Spleen (tissue), 11 donors: ENCODE measurements around the gene MNX1. TPM values are rescaled to one million over a fixed set of nuclear protein-coding genes. Genes with fewer than 3 reads are reported as not detected.

Experiments
- DNase-seq: peaks from one replicate; pipeline ENCODE4 v3.0.0-alpha.2; 2020
- H3K27ac ChIP-seq, 8 donors: fragments of 200-600 bp; sonication (generic) in 7 of 8; 1 replicate in 4 of 8; 2 replicates in 4 of 8; pipeline versions ENCODE4 v1.5.0 to v1.8.0; 2016 to 2021; ENCODE audit warnings: inconsistent platforms in 4 of 8, mild to moderate bottlenecking in 4 of 8, moderate library complexity in 1 of 8
- H3K27me3 ChIP-seq, 7 donors: fragments of 200-600 bp; sonication (generic) in 6 of 7; replicated peaks in 1 of 7; 1 replicate in 4 of 7; 2 replicates in 3 of 7; pipeline versions ENCODE4 v1.5.0 to v1.8.0; 2016 to 2021; ENCODE audit warnings: inconsistent platforms in 3 of 7, mild to moderate bottlenecking in 1 of 7
- H3K36me3 ChIP-seq, 6 donors: fragments of 200-600 bp; sonication (generic) in 5 of 6; 1 replicate in 4 of 6; 2 replicates in 2 of 6; pipeline versions ENCODE4 v1.5.0 to v1.8.0; 2016 to 2021; ENCODE audit warnings: inconsistent platforms in 2 of 6
- H3K4me1 ChIP-seq, 6 donors: fragments of 200-600 bp; sonication (generic) in 5 of 6; 1 replicate in 3 of 6; 2 replicates in 3 of 6; pipeline versions ENCODE4 v1.5.0 to v1.8.0; 2016 to 2021; ENCODE audit warnings: inconsistent platforms in 3 of 6
- H3K4me3 ChIP-seq, 8 donors: fragments of 200-600 bp; sonication (generic) in 7 of 8; 1 replicate in 4 of 8; 2 replicates in 4 of 8; pipeline versions ENCODE4 v1.5.0 to v1.8.0; 2016 to 2021; ENCODE audit warnings: inconsistent platforms in 4 of 8, mild to moderate bottlenecking in 4 of 8, moderate library complexity in 2 of 8
- H3K9me3 ChIP-seq, 8 donors: fragments of 200-600 bp; sonication (generic) in 7 of 8; 1 replicate in 4 of 8; 2 replicates in 4 of 8; pipeline versions ENCODE4 v1.5.0 to v1.8.0; 2016 to 2021; ENCODE audit warnings: inconsistent platforms in 4 of 8
- CTCF ChIP-seq, 11 experiments: fragments of 200-600 bp in 7 of 11; fragments of 450-650 bp in 4 of 11; sonication (generic) in 4 of 11; IDR thresholded peaks in 8 of 11; conservative IDR thresholded peaks in 3 of 11; 1 replicate in 7 of 11; 2 replicates in 4 of 11; pipeline versions ENCODE4 v1.4.0 to v1.8.0; 2016 to 2021; ENCODE audit warnings: antibody characterized with exemption in 11 of 11, inconsistent platforms in 4 of 11, mild to moderate bottlenecking in 1 of 11
- POLR2A ChIP-seq, 3 donors: fragments of 450-650 bp; IDR thresholded peaks; one replicate each; pipeline ENCODE4 v1.5.1; 2017; ENCODE audit warnings: antibody characterized with exemption in 3 of 3, mild to moderate bottlenecking in 1 of 3
- POLR2AphosphoS5 ChIP-seq, 3 donors: sonication (generic); formaldehyde crosslinking; IDR thresholded peaks; one replicate each; pipeline ENCODE4 v1.5.1; 2017; ENCODE audit warnings: antibody characterized with exemption in 3 of 3
- WGBS, 5 donors: extraction: QIAGEN DNeasy Blood & Tissue Kit in 3 of 5; methylation state at CpG; one replicate each; pipeline versions ENCODE4 v1.1.5 to v1.1.7; 2013 to 2018; 5-methylcytosine and 5-hydroxymethylcytosine counted together
- intact Hi-C: fragments of 100-400 bp; cut with DNase I; formaldehyde crosslinking; loops from one replicate; pipeline ENCODE4 v1.15.0; 2023; ENCODE audit warnings: low total_unique reads
- polyA plus RNA-seq, 3 donors: library from polyadenylated mRNA; stranded (reverse); fragments of 200-250 nt; gene quantifications; one replicate each; pipeline ENCODE4 v1.2.1, GENCODE V29; 2013
- total RNA-seq, 7 donors: library from RNA; depleted of rRNA in 3 of 7; stranded (reverse); fragments of >200 nt in 3 of 7; fragmentation: NEBNext Ultra II Directional in 4 of 7; extraction: Animal tissue kit (Norgen Biotek cat#: 25700) in 4 of 7; gene quantifications; one replicate each; pipeline versions ENCODE4 v1.1.0 to v1.2.1, GENCODE V29; 2016 to 2021
- donor health status: healthy with polysubstance abuse.
- donor health status: DM: no; HTN: no; CAD: no; lungs with moderate emphysema.
- donor health status: DM: no; HTN: no; CAD: no.
- donor health status: Bipolar disorder and iron deficiency.
- donor health status: healthy.
- donor health status: DM: no; HTN: no; CAD: no.
- donor health status: DM: yes; HTN: yes; CAD: no.

The MNX1 gene
- total and polyA plus RNA-seq, 10 donors: 0.85 TPM; not detected in 9

GRCh38 chr7:157056957-157057902 lies 46.8 kb upstream of the MNX1 start:
- TF ChIP-seq POLR2AphosphoS5 (IDR thresholded peaks at IDR 0.05) (no peak), POLR2A (IDR thresholded peaks at IDR 0.05) (no peak), CTCF (IDR thresholded peaks at IDR 0.05 in 8 of 11, conservative IDR thresholded peaks at IDR 0.05 in 3 of 11) (no peak)
- Histone ChIP-seq H3K4me1 (no peaks in the 10 kb centered on the region), H3K27ac (no peak overlapping the region), H3K27me3 (peaks cover 0 to 48% (median 0%) of the 10 kb centered on the region in 7 donors), H3K9me3 (peaks cover 0 to 28% (median 13%) of the 10 kb centered on the region in 8 donors), H3K4me3 (no peak overlapping the region), H3K36me3 (no peaks in the 10 kb centered on the region)
- intact Hi-C loops: no loop called here
- no peak for DNase-seq
- WGBS, 5 donors: 78 to 82% (median 78%) methylated on average over 16 of the region's 16 CpGs

GRCh38 chr7:157056246-157056645 lies 45.8 kb upstream of the MNX1 start:
- no peak overlapping the region for H3K27ac ChIP-seq
- 74 to 83% (median 79%) methylated on average over 9 of the region's 9 CpGs for WGBS, 5 donors
- intact Hi-C loops: no loop called here
- no peak overlapping the region for H3K4me3 ChIP-seq
- no peaks in the 10 kb centered on the region for H3K36me3 ChIP-seq
- TF ChIP-seq POLR2A (IDR thresholded peaks at IDR 0.05) (no peak), CTCF (IDR thresholded peaks at IDR 0.05 in 8 of 11, conservative IDR thresholded peaks at IDR 0.05 in 3 of 11) (no peak), POLR2AphosphoS5 (IDR thresholded peaks at IDR 0.05) (no peak)
- no peak for DNase-seq
- H3K9me3 ChIP-seq: peaks cover 0 to 22% (median 6%) of the 10 kb centered on the region in 8 donors
- H3K27me3 ChIP-seq: peaks cover 0 to 54% (median 3%) of the 10 kb centered on the region in 7 donors
- no peaks in the 10 kb centered on the region for H3K4me1 ChIP-seq

- Histone ChIP-seq H3K9me3 (peaks cover 0 to 19% (median 6%) of the 10 kb centered on the region in 8 donors), H3K27ac (no peak overlapping the region), H3K36me3 (no peaks in the 10 kb centered on the region), H3K27me3 (peaks cover 0 to 64% (median 3%) of the 10 kb centered on the region in 7 donors), H3K4me1 (no peaks in the 10 kb centered on the region), H3K4me3 (no peak overlapping the region)
- WGBS, 5 donors: 72 to 83% (median 76%) methylated on average over 8 to 9 of the region's 9 CpGs
- intact Hi-C loops: no loop called here
- TF ChIP-seq POLR2A (IDR thresholded peaks at IDR 0.05): no peak
- TF ChIP-seq POLR2AphosphoS5 (IDR thresholded peaks at IDR 0.05): no peak
- TF ChIP-seq CTCF (IDR thresholded peaks at IDR 0.05 in 8 of 11, conservative IDR thresholded peaks at IDR 0.05 in 3 of 11): no peak
- no peak for DNase-seq
Observed at GRCh38 chr7:157054927-157055326, 44.5 kb upstream of the MNX1 start.

- Histone ChIP-seq H3K9me3 (peaks cover 0 to 19% (median 6%) of the 10 kb centered on the region in 8 donors), H3K36me3 (no peaks in the 10 kb centered on the region), H3K27me3 (peaks cover 0 to 49% (median 0%) of the 10 kb centered on the region in 7 donors), H3K4me1 (no peaks in the 10 kb centered on the region), H3K4me3 (no peak overlapping the region), H3K27ac (no peak overlapping the region)
- DNase-seq: no peak
- WGBS, 5 donors: 86 to 95% (median 90%) methylated on average over 5 of the region's 5 CpGs
- intact Hi-C loops: no loop called here
- no peak for TF ChIP-seq POLR2A (IDR thresholded peaks at IDR 0.05)
- TF ChIP-seq CTCF (IDR thresholded peaks at IDR 0.05 in 8 of 11, conservative IDR thresholded peaks at IDR 0.05 in 3 of 11): no peak
- no peak for TF ChIP-seq POLR2AphosphoS5 (IDR thresholded peaks at IDR 0.05)
Observed at GRCh38 chr7:157053118-157053517, 42.7 kb upstream of the MNX1 start.
